ENCODE measurements around the gene BLZF1. TPM values are rescaled to one million over a fixed set of nuclear protein-coding genes. Genes with fewer than 3 reads are reported as not detected.

The BLZF1 gene
- total and polyA plus RNA-seq, 10 of the 15 experiments (the other 5 are each of a cell fraction or from before 2014, with no cell fraction given), result 5.1 to 11.9 (median 9.0) TPM

DNA sequence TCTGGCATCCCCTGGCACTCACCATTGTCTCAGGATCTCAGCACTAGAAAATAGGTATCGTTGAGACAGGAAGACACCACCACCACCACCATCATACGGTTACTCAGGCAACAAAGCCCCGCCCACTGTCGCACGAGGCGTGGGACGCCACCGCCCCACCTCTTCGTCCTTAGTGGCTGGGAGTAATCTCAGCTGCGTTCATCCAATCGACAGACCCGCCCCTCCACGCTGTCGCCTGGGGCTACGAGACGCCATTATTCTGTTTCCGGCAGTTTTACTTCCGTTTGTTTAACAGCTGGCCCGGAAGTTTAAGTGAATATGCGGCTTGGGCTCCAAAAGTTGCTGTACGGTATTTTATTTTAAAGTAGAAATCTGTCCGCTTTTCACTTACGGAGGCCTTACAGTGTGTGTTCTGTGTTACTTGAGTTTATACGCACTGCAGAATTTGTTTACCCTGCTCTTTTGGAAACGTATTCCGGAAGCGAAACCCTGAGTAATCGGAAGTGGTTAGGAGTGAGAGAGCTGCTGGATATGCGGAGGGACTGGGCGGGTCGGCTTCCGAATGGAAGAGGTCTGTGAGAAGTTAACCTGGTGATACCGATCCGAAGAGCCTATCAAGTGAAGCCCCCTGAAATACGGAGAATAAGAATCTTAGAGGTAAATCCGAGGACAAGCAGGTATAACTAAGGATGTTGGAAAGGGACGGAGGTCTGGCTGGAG lies at the start of gene BLZF1, which contains the start of gene NME7 (continued):
- TF ChIP-seq, protein P1, sequence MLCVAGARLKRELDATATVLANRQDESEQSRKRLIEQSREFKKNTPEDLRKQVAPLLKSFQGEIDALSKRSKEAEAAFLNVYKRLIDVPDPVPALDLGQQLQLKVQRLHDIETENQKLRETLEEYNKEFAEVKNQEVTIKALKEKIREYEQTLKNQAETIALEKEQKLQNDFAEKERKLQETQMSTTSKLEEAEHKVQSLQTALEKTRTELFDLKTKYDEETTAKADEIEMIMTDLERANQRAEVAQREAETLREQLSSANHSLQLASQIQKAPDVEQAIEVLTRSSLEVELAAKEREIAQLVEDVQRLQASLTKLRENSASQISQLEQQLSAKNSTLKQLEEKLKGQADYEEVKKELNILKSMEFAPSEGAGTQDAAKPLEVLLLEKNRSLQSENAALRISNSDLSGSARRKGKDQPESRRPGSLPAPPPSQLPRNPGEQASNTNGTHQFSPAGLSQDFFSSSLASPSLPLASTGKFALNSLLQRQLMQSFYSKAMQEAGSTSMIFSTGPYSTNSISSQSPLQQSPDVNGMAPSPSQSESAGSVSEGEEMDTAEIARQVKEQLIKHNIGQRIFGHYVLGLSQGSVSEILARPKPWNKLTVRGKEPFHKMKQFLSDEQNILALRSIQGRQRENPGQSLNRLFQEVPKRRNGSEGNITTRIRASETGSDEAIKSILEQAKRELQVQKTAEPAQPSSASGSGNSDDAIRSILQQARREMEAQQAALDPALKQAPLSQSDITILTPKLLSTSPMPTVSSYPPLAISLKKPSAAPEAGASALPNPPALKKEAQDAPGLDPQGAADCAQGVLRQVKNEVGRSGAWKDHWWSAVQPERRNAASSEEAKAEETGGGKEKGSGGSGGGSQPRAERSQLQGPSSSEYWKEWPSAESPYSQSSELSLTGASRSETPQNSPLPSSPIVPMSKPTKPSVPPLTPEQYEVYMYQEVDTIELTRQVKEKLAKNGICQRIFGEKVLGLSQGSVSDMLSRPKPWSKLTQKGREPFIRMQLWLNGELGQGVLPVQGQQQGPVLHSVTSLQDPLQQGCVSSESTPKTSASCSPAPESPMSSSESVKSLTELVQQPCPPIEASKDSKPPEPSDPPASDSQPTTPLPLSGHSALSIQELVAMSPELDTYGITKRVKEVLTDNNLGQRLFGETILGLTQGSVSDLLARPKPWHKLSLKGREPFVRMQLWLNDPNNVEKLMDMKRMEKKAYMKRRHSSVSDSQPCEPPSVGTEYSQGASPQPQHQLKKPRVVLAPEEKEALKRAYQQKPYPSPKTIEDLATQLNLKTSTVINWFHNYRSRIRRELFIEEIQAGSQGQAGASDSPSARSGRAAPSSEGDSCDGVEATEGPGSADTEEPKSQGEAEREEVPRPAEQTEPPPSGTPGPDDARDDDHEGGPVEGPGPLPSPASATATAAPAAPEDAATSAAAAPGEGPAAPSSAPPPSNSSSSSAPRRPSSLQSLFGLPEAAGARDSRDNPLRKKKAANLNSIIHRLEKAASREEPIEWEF (IDR thresholded peaks at IDR 0.05; ENCODE audit: insufficient replicate concordance, low read depth, low read length), result peak; percentile 40
- TF ChIP-seq TCF7 (IDR thresholded peaks at IDR 0.05; ENCODE audit: borderline replicate concordance) (no peak), FOXM1 (IDR thresholded peaks at IDR 0.05; ENCODE audit: low read depth, low read length) (0 out of 2 replicates have a peak, but pooled peaks have one; percentile 49), IKZF1 (conservative IDR thresholded peaks at IDR 0.05) (peak; percentile 96), IKZF2 (IDR thresholded peaks at IDR 0.05) (peak; percentile 45 to 49; a peak in 3 of 4 replicates), TBL1XR1 (IDR thresholded peaks at IDR 0.05; ENCODE audit: low read depth, low read length) (peak; percentile 9; the same call in 1 of the 2 replicates), RB1 (IDR thresholded peaks at IDR 0.05; ENCODE audit: borderline replicate concordance) (peak; percentile 41; the same call in 1 of the 2 replicates), ZNF207 (IDR thresholded peaks at IDR 0.05; ENCODE audit: borderline replicate concordance) (peak; percentile 62; the same call in 1 of the 2 replicates), GABPA (IDR thresholded peaks at IDR 0.05; ENCODE audit: low read depth) (peak; percentile 99), BCL11A (IDR thresholded peaks at IDR 0.05; ENCODE audit: low read depth, low read length) (no peak), SRF (IDR thresholded peaks at IDR 0.05; ENCODE audit: low read depth in 2 of 2, low read length in 2 of 2) (0 out of 4 replicates have a peak, but pooled peaks of 1 of the 2 experiments have one; percentile 5), SIN3A (IDR thresholded peaks at IDR 0.05; ENCODE audit: low read depth, low read length) (peak; percentile 97)
- TF ChIP-seq, protein P2, sequence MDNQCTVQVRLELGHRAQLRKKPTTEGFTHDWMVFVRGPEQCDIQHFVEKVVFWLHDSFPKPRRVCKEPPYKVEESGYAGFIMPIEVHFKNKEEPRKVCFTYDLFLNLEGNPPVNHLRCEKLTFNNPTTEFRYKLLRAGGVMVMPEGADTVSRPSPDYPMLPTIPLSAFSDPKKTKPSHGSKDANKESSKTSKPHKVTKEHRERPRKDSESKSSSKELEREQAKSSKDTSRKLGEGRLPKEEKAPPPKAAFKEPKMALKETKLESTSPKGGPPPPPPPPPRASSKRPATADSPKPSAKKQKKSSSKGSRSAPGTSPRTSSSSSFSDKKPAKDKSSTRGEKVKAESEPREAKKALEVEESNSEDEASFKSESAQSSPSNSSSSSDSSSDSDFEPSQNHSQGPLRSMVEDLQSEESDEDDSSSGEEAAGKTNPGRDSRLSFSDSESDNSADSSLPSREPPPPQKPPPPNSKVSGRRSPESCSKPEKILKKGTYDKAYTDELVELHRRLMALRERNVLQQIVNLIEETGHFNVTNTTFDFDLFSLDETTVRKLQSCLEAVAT (IDR thresholded peaks at IDR 0.05), result peak; percentile 80
- TF ChIP-seq, protein P3, sequence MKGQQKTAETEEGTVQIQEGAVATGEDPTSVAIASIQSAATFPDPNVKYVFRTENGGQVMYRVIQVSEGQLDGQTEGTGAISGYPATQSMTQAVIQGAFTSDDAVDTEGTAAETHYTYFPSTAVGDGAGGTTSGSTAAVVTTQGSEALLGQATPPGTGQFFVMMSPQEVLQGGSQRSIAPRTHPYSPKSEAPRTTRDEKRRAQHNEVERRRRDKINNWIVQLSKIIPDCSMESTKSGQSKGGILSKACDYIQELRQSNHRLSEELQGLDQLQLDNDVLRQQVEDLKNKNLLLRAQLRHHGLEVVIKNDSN (IDR thresholded peaks at IDR 0.05; ENCODE audit: borderline replicate concordance, extremely low read length, insufficient read depth, low read depth, low read length), result no peak
- TF ChIP-seq, protein P4, sequence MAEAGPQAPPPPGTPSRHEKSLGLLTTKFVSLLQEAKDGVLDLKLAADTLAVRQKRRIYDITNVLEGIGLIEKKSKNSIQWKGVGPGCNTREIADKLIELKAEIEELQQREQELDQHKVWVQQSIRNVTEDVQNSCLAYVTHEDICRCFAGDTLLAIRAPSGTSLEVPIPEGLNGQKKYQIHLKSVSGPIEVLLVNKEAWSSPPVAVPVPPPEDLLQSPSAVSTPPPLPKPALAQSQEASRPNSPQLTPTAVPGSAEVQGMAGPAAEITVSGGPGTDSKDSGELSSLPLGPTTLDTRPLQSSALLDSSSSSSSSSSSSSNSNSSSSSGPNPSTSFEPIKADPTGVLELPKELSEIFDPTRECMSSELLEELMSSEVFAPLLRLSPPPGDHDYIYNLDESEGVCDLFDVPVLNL (IDR thresholded peaks at IDR 0.05; ENCODE audit: low read depth, low read length), result no peak
- TF ChIP-seq, protein P5, sequence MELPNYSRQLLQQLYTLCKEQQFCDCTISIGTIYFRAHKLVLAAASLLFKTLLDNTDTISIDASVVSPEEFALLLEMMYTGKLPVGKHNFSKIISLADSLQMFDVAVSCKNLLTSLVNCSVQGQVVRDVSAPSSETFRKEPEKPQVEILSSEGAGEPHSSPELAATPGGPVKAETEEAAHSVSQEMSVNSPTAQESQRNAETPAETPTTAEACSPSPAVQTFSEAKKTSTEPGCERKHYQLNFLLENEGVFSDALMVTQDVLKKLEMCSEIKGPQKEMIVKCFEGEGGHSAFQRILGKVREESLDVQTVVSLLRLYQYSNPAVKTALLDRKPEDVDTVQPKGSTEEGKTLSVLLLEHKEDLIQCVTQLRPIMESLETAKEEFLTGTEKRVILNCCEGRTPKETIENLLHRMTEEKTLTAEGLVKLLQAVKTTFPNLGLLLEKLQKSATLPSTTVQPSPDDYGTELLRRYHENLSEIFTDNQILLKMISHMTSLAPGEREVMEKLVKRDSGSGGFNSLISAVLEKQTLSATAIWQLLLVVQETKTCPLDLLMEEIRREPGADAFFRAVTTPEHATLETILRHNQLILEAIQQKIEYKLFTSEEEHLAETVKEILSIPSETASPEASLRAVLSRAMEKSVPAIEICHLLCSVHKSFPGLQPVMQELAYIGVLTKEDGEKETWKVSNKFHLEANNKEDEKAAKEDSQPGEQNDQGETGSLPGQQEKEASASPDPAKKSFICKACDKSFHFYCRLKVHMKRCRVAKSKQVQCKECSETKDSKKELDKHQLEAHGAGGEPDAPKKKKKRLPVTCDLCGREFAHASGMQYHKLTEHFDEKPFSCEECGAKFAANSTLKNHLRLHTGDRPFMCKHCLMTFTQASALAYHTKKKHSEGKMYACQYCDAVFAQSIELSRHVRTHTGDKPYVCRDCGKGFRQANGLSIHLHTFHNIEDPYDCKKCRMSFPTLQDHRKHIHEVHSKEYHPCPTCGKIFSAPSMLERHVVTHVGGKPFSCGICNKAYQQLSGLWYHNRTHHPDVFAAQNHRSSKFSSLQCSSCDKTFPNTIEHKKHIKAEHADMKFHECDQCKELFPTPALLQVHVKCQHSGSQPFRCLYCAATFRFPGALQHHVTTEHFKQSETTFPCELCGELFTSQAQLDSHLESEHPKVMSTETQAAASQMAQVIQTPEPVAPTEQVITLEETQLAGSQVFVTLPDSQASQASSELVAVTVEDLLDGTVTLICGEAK (IDR thresholded peaks at IDR 0.05; ENCODE audit: borderline replicate concordance), result peak; percentile 98

Measured in GM12878 (cell line).